Panc1 (cell line): ENCODE results near the gene IFNA14.

Experiments used
- POLR2AphosphoS5 ChIP-seq: IDR thresholded peaks from 2 replicates; pipeline ENCODE4 v1.6.1; 2012; ENCODE audit warnings: mild to moderate bottlenecking, low read depth, low read length, moderate library complexity
- SIN3A ChIP-seq: IDR thresholded peaks from 2 replicates; pipeline ENCODE4 v1.6.1; 2012; ENCODE audit warnings: low read depth, mild to moderate bottlenecking, low read length, moderate library complexity, borderline replicate concordance; ENCODE audit not compliant: insufficient read depth
- TF ChIP-seq, protein P1 (sequence below): fragments of 450-650 bp; IDR thresholded peaks from 2 replicates; pipeline ENCODE4 v1.5.1; 2017; ENCODE audit warnings: mild to moderate bottlenecking
- TF ChIP-seq, protein P2 (sequence below), 2 experiments: IDR thresholded peaks; 2 replicates each; pipeline ENCODE4 v1.6.1; 2011 to 2012; ENCODE audit warnings: low read depth in 2 of 2, control low read depth in 1 of 2, low read length in 1 of 2, mild to moderate bottlenecking in 1 of 2, moderate library complexity in 1 of 2; ENCODE audit not compliant: insufficient read depth in 1 of 2

DNA sequence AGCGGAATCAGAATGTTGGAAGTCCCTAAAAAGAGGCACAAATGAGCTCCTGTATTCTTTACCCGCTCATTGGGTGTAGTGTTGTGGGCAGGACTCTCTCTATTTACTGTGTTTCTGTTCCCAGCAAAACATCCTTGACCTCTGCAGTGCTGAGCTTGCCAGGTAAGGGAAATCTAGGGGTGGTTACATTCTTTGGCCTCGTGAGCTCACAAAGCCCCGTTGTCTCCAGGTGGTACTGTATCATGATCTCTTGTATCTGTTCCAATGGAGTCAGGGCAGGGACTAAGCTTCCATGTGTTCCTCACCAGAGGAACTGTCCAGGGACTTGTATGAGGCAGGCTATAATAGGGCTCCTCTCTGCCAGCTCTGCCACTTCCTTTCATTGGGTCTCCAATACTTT, 11.8 kb upstream of the IFNA14 start:
- TF ChIP-seq, protein P1, sequence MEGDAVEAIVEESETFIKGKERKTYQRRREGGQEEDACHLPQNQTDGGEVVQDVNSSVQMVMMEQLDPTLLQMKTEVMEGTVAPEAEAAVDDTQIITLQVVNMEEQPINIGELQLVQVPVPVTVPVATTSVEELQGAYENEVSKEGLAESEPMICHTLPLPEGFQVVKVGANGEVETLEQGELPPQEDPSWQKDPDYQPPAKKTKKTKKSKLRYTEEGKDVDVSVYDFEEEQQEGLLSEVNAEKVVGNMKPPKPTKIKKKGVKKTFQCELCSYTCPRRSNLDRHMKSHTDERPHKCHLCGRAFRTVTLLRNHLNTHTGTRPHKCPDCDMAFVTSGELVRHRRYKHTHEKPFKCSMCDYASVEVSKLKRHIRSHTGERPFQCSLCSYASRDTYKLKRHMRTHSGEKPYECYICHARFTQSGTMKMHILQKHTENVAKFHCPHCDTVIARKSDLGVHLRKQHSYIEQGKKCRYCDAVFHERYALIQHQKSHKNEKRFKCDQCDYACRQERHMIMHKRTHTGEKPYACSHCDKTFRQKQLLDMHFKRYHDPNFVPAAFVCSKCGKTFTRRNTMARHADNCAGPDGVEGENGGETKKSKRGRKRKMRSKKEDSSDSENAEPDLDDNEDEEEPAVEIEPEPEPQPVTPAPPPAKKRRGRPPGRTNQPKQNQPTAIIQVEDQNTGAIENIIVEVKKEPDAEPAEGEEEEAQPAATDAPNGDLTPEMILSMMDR: no peak
- TF ChIP-seq POLR2AphosphoS5 (no peak), SIN3A (no peak)
- TF ChIP-seq, protein P2, sequence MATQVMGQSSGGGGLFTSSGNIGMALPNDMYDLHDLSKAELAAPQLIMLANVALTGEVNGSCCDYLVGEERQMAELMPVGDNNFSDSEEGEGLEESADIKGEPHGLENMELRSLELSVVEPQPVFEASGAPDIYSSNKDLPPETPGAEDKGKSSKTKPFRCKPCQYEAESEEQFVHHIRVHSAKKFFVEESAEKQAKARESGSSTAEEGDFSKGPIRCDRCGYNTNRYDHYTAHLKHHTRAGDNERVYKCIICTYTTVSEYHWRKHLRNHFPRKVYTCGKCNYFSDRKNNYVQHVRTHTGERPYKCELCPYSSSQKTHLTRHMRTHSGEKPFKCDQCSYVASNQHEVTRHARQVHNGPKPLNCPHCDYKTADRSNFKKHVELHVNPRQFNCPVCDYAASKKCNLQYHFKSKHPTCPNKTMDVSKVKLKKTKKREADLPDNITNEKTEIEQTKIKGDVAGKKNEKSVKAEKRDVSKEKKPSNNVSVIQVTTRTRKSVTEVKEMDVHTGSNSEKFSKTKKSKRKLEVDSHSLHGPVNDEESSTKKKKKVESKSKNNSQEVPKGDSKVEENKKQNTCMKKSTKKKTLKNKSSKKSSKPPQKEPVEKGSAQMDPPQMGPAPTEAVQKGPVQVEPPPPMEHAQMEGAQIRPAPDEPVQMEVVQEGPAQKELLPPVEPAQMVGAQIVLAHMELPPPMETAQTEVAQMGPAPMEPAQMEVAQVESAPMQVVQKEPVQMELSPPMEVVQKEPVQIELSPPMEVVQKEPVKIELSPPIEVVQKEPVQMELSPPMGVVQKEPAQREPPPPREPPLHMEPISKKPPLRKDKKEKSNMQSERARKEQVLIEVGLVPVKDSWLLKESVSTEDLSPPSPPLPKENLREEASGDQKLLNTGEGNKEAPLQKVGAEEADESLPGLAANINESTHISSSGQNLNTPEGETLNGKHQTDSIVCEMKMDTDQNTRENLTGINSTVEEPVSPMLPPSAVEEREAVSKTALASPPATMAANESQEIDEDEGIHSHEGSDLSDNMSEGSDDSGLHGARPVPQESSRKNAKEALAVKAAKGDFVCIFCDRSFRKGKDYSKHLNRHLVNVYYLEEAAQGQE (IDR thresholded peaks at IDR 0.05; ENCODE audit: insufficient read depth in 1 of 2, low read depth in 2 of 2, low read length in 1 of 2): no peak
